ENCODE data around the gene SBSN. TPM values are rescaled to one million over a fixed set of nuclear protein-coding genes. Genes with fewer than 3 reads are reported as not detected.

The SBSN gene
- total RNA-seq, 1 donor from 2014 or later, result not detected

DNA sequence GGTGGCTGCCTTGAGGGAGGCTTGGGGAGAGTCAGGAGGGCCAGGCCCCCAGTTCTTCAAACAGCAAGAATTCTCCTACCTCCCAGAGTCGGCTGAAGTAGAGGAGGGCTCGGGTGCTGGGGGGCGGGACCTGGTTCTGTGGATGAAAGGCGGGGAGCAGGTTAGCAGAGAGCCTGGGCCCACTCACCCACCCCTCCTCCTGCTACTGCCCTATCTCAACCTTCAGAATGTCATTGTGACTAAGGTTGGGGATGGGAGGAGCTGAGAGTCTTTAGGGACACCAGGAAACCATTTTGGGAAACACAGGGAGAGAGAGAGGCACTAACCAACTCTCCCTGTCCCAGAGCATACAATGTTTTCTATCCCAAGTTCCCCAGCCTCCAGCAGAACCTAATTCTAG, 25.4 kb downstream of the SBSN start:
- TF ChIP-seq, protein P1, sequence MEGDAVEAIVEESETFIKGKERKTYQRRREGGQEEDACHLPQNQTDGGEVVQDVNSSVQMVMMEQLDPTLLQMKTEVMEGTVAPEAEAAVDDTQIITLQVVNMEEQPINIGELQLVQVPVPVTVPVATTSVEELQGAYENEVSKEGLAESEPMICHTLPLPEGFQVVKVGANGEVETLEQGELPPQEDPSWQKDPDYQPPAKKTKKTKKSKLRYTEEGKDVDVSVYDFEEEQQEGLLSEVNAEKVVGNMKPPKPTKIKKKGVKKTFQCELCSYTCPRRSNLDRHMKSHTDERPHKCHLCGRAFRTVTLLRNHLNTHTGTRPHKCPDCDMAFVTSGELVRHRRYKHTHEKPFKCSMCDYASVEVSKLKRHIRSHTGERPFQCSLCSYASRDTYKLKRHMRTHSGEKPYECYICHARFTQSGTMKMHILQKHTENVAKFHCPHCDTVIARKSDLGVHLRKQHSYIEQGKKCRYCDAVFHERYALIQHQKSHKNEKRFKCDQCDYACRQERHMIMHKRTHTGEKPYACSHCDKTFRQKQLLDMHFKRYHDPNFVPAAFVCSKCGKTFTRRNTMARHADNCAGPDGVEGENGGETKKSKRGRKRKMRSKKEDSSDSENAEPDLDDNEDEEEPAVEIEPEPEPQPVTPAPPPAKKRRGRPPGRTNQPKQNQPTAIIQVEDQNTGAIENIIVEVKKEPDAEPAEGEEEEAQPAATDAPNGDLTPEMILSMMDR (conservative IDR thresholded peaks at IDR 0.05; ENCODE audit: low read depth, low read length), result no peak
- no peak for DNase-seq (ENCODE audit: low read depth)

DNA sequence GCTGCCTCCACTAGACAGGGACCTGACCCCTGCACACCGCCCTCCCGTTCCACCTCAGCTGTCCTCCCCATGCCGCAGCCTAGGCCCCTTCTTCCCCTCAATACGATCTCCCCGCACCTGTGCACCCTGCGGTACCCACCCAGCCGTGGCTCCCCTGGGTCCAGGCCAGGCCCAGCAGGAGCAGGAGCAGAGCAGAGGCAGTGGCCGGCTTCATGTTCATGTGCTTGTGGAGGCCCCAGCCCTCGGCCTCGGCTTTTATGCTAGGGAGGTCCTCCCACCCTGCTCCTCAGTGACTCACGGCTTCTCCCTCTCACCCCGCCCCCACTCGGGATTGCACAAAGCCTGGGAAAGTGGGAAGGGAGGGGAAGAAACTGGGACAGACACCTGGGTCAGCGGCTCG, 26.4 kb downstream of the SBSN start:
- H3K4me3 ChIP-seq (ENCODE audit: low read depth, low read length), result no peak overlapping the region
- no peak for DNase-seq (ENCODE audit: low read depth)
- TF ChIP-seq, protein P1 (conservative IDR thresholded peaks at IDR 0.05; ENCODE audit: low read depth, low read length), result no peak

More for the DNA sequence above, 25.4 kb downstream of the SBSN start:
- no peak overlapping the region for H3K4me3 ChIP-seq (ENCODE audit: low read depth, low read length)

DNA sequence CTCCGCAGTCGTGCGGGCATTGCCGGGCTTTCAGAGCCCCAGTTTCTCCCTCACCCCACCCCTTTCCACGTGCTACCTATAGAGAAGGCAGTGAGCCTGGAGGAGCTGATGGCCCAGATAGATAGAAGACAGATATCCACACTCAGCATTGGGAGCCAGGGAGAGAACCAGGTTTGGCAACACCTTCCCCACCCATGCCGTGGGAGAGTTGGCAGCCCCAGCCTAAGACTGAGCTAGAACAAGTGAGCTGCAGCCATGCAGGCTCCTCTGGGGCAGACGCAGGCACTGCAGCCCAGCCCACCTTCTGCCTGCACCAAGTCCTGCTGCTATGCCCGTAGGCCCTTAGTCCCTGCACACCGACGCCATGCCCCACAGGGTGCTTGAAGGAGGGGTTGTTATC, 27.5 kb downstream of the SBSN start:
- no peak for DNase-seq (ENCODE audit: low read depth)
- TF ChIP-seq, protein P1 (conservative IDR thresholded peaks at IDR 0.05; ENCODE audit: low read depth, low read length), result no peak

DNA sequence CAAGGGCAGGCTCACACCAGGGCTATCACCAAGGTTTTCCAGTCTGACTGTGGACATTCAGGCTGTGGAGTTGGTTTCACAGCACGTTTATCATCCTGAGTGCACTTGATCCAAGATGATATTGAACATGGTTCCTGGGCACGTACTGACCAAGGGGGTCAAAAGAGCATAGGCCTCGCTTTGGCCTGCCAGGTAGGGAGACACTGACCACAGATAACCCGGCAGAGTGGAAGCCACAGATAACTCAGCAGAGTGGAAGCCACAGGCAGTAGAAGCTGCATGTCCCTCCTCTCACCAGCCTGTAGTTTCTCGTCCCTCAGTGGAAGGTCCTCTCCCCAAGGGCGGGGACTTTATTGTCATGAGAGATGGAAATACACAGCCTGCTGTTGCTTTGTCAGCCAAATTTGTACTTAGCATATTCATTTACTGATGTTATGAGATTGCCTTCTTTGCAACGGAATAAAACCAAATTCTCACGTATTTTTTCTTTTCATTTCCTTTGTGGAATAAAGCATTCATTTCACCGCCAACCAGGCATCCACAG, 29.1 kb downstream of the SBSN start:
- DNase-seq (ENCODE audit: low read depth), result no peak
- TF ChIP-seq, protein P1 (conservative IDR thresholded peaks at IDR 0.05; ENCODE audit: low read depth, low read length), result no peak
- no peak overlapping the region for H3K4me3 ChIP-seq (ENCODE audit: low read depth, low read length)

More for the DNA sequence above, 27.5 kb downstream of the SBSN start:
- H3K4me3 ChIP-seq (ENCODE audit: low read depth, low read length), result no peak overlapping the region

DNA sequence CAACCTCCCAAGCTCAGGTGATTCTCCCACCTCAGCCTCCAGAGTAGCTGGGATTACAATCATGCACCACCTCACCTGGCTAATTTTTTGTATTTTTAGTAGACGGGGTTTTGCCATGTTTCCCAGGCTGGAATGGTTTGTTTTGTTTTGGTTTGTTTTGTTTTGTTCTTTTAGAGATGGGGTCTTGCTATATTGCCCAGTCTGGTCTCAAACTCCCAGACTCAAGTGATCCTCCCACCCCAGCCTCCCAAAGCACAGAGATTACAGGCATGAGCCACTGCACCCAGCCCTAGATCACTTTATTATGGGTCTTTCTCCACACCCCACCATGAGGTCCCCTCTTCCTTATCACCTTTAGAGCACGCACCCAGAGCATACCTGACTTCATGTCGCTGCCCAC, 29.9 kb downstream of the SBSN start:
- no peak for DNase-seq (ENCODE audit: low read depth)
- no peak overlapping the region for H3K4me3 ChIP-seq (ENCODE audit: low read depth, low read length)
- TF ChIP-seq, protein P1 (conservative IDR thresholded peaks at IDR 0.05; ENCODE audit: low read depth, low read length), result no peak

DNA sequence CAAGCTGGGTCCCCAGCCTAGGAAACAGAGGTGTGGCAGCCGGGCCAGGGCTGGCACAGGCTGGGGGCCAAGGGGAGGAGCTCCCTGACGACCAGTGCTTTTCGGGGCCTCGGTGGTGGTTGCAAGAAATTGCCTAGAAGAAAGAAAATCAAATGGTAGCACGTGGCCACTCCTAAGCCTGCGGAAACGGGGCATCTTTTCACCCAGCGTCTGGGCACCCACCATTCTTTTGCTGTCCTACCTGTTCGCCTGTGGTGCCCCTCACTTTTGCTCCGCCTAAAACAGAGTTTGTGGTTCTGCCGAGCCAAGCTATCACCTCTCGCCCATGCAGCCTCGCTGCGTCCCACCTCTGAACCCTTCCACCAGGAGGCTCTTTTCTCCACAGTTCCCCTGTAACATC, 30.7 kb downstream of the SBSN start:
- no peak overlapping the region for H3K4me3 ChIP-seq (ENCODE audit: low read depth, low read length)
- TF ChIP-seq, protein P1 (conservative IDR thresholded peaks at IDR 0.05; ENCODE audit: low read depth, low read length), result no peak

More for the DNA sequence above, 30.7 kb downstream of the SBSN start:
- DNase-seq (ENCODE audit: low read depth), result no peak
